Kidney epithelial cell (primary cell): Measurements from ENCODE around the gene TMEM121. TPM values are rescaled to one million over a fixed set of nuclear protein-coding genes. Genes with fewer than 3 reads are reported as not detected.

Experiments
- DNase-seq: peaks from one replicate; pipeline ENCODE4 v3.0.0-alpha.2; 2010; ENCODE audit warnings: low read depth
- H3K27me3 ChIP-seq: 2 replicates; pipeline ENCODE4 v1.6.0; 2011; ENCODE audit warnings: low read length; ENCODE audit not compliant: control insufficient read depth, insufficient read depth
- H3K36me3 ChIP-seq: 2 replicates; pipeline ENCODE4 v1.5.1; 2011; ENCODE audit warnings: low read length; ENCODE audit not compliant: control insufficient read depth, insufficient read depth
- H3K4me3 ChIP-seq: 2 replicates; pipeline ENCODE4 v1.5.1; 2011; ENCODE audit warnings: low read depth, mild to moderate bottlenecking, control low read depth, low read length
- CTCF ChIP-seq: IDR thresholded peaks from 2 replicates; pipeline ENCODE4 v1.5.1; 2011; ENCODE audit warnings: mild to moderate bottlenecking, moderate library complexity, low read length, control low read depth, inconsistent platforms; ENCODE audit not compliant: insufficient read depth, poor library complexity, severe bottlenecking
- total RNA-seq: library from RNA; depleted of rRNA; stranded (reverse); fragments of >200 nt; gene quantifications from 2 replicates; pipeline ENCODE4 v1.2.3, GENCODE V29; 2015

TMEM121 gene
- total RNA-seq, 1 donor from 2014 or later: 10.1 TPM

DNA sequence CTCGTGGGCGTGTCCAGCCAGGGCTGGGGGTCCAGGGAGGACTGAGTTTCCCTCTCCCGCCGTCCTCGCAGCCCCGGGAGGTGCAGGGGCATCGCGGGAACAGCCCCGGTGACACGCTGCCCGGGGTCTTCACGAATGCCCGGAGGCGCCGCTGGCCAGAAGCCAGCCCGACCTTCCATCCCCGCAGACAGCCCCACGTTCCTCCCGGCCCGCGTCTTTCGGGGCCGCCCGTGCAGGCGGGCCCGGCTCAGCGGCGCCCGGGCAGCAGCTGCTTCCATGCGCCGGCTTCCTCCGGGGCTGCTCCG, 36.2 kb upstream of the TMEM121 start:
- TF ChIP-seq CTCF: no peak
- no peaks in the 10 kb centered on the region for H3K36me3 ChIP-seq
- no peak for DNase-seq
- H3K27me3 ChIP-seq: peaks cover 26% of the 10 kb centered on the region
- H3K4me3 ChIP-seq: peak overlapping the region; percentile 67

DNA sequence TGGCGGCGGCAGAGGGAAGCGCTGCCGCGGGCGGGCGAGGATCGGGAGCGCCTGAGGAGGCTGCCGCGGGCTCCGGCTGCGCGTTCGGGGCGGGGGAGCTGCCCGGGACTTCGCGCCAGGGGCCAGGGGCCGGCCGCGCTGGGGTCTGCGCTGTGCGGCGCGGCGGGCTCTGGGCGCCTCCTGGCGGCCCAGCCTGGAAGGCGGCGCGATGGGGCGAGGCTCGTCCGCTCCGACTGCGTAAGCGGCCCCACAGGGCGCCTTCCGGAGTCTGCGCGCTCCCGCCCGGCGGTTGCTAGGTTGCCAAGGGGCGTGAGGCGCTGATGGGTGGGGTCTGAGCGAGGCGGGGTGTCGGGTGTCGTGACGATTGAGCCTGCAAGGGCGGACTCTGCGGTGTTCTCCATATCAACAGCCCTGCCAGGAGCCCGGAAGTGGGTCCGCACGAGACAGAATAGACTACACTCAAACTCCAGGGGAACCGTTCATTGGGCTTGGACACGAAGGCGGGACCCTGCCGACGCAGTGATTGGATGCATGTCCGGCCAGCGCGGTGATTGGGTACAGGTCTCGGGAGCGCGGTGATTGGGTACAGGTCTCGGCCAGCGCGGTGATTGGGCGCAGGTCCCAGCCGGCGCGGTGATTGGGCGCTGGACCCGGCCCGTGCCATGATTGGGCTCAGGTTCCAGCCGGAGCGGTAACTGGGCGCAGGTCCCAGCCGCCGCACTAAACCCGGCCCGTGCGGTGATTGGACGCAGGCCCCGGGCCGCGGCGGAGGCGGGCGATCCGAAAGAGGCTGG, 35.6 kb upstream of the TMEM121 start, which contains the start of gene TEDC1:
Gene TEDC1 (plus strand): TSS at position 675 of the 794 bp plus-strand sequence. CDS start 130 bp downstream, outside the sequence.
- TF ChIP-seq CTCF: peak; percentile 38
- H3K4me3 ChIP-seq: peak within 1 kb of the TSS; percentile 83
- peak; percentile 99 for DNase-seq
- no peaks in the 10 kb centered on the region for H3K36me3 ChIP-seq
- peaks cover 23% of the 10 kb centered on the region for H3K27me3 ChIP-seq

GRCh38 chr14:105491366-105491973, 34.9 kb upstream of the TMEM121 start:
- no peak for DNase-seq
- Histone ChIP-seq H3K27me3 (peaks cover 17% of the 10 kb centered on the region), H3K36me3 (no peaks in the 10 kb centered on the region)

GRCh38 chr14:105492031-105492970, 34.1 kb upstream of the TMEM121 start:
- no peak for DNase-seq
- peak overlapping the region; percentile 83 for H3K4me3 ChIP-seq
- H3K36me3 ChIP-seq: no peaks in the 10 kb centered on the region
- peaks cover 8% of the 10 kb centered on the region for H3K27me3 ChIP-seq
- TF ChIP-seq CTCF: no peak

More at GRCh38 chr14:105491366-105491973, 34.9 kb upstream of the TMEM121 start:
- no peak for TF ChIP-seq CTCF
- H3K4me3 ChIP-seq: peak overlapping the region; percentile 83

- Histone ChIP-seq H3K4me3 (no peak overlapping the region), H3K36me3 (no peaks in the 10 kb centered on the region), H3K27me3 (no peaks in the 10 kb centered on the region)
- no peak for DNase-seq
- TF ChIP-seq CTCF: no peak
These were observed 33.2 kb upstream of the TMEM121 start for GRCh38 chr14:105492971-105493871.
